WTC11 (cell line): Measurements from ENCODE around the gene CARD11.

ENCODE experiments used
- ATF3 ChIP-seq: sonication (generic); formaldehyde crosslinking; conservative IDR thresholded peaks from 2 replicates; pipeline ENCODE4 v1.8.1; 2022; ENCODE audit warnings: mild to moderate bottlenecking, missing genetic modification reagents
- CBFB ChIP-seq: sonication (generic); formaldehyde crosslinking; IDR thresholded peaks from 2 replicates; pipeline ENCODE4 v1.8.1; 2022; ENCODE audit warnings: mild to moderate bottlenecking, low read depth, missing genetic modification reagents
- CTCF ChIP-seq: fragments of 200-600 bp; IDR thresholded peaks from 2 replicates; pipeline ENCODE4 v1.8.0; 2022; ENCODE audit warnings: antibody characterized with exemption
- GABPB1 ChIP-seq: sonication (generic); formaldehyde crosslinking; IDR thresholded peaks from 2 replicates; pipeline ENCODE4 v1.8.1; 2023; ENCODE audit warnings: mild to moderate bottlenecking, missing genetic modification reagents
- HMGXB4 ChIP-seq: sonication (generic); formaldehyde crosslinking; IDR thresholded peaks from 2 replicates; pipeline ENCODE4 v1.8.1; 2023; ENCODE audit warnings: mild to moderate bottlenecking, moderate library complexity, missing genetic modification reagents
- TF ChIP-seq, protein P1 (sequence below): sonication (generic); formaldehyde crosslinking; IDR thresholded peaks from 2 replicates; pipeline ENCODE4 v1.8.0; 2022; ENCODE audit warnings: mild to moderate bottlenecking, missing genetic modification reagents

DNA sequence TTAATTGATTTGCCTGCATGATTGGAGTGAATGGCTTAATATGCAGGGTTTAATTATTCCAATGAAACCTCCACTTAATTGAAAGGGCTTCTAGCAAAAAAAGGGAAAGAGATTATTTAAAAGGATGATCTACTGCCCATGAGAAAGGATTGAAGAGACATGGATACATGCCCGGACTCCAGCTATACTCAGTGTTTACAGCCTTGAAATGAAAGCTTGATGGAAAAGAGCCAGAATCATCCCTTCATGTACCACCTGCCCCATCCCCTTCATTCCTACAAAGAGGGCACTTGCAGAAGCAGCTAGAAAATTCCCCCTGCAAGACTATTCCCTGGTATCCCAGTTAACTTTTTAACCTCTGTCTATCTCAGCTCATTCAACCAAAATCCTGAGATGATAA, 78.4 kb downstream of the CARD11 start:
- no peak for TF ChIP-seq GABPB1 (CRISPR knock-in tag)
- TF ChIP-seq CTCF, result no peak
- no peak for TF ChIP-seq ATF3 (CRISPR knock-in tag)
- TF ChIP-seq HMGXB4 (CRISPR knock-in tag), result no peak
- no peak for TF ChIP-seq CBFB
- TF ChIP-seq, protein P1, sequence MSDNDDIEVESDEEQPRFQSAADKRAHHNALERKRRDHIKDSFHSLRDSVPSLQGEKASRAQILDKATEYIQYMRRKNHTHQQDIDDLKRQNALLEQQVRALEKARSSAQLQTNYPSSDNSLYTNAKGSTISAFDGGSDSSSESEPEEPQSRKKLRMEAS, result no peak
